ENCODE data around the gene GABRD.

DNA sequence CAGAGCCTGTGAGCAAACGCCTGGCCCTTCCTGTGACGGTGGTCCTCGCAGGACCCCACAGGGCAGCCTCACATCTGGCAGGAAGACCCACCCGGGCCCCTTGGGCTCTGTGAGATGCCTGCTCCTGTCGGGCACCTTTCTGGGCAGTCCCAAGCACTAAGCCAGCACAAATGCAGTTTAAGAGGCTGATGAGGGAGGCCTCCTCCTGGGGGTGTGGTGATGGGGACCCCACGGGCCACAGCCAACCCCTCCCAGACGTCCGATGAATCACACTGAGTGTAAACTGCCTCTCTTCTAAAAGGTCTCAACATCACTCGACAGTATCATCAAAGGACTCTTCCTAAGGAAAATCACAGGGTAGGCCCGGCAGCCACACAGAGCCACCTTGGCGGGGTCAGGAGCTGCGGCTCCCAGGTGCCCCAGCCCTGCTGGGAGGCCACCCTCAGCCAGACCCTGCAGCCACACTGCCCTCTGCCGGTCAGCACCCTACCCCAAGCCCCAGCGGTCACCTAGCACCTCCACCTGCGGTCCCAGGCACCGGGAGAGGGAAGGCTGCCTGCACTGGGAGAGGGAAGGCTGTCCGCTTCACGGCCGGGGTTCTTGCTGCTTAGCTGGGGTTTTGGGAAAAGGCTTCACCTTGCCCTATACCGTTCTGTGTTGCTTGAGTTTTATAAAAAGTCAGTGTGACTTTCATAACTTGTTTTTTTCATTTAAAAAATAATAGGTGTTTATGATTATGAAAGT, 27.2 kb downstream of the GABRD start:
- peak; percentile 60 to 79 (median 72) for TF ChIP-seq CTCF (IDR thresholded peaks at IDR 0.05)
- no peak for TF ChIP-seq POLR2A (IDR thresholded peaks at IDR 0.05)

All from adrenal gland (tissue), 5 donors.